Measurements from ENCODE around the gene PDZRN3.

- TF ChIP-seq, protein P1, sequence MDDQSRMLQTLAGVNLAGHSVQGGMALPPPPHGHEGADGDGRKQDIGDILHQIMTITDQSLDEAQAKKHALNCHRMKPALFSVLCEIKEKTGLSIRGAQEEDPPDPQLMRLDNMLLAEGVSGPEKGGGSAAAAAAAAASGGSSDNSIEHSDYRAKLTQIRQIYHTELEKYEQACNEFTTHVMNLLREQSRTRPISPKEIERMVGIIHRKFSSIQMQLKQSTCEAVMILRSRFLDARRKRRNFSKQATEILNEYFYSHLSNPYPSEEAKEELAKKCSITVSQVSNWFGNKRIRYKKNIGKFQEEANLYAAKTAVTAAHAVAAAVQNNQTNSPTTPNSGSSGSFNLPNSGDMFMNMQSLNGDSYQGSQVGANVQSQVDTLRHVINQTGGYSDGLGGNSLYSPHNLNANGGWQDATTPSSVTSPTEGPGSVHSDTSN (IDR thresholded peaks at IDR 0.05) = no peak
- TF ChIP-seq, protein P2, sequence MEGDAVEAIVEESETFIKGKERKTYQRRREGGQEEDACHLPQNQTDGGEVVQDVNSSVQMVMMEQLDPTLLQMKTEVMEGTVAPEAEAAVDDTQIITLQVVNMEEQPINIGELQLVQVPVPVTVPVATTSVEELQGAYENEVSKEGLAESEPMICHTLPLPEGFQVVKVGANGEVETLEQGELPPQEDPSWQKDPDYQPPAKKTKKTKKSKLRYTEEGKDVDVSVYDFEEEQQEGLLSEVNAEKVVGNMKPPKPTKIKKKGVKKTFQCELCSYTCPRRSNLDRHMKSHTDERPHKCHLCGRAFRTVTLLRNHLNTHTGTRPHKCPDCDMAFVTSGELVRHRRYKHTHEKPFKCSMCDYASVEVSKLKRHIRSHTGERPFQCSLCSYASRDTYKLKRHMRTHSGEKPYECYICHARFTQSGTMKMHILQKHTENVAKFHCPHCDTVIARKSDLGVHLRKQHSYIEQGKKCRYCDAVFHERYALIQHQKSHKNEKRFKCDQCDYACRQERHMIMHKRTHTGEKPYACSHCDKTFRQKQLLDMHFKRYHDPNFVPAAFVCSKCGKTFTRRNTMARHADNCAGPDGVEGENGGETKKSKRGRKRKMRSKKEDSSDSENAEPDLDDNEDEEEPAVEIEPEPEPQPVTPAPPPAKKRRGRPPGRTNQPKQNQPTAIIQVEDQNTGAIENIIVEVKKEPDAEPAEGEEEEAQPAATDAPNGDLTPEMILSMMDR (IDR thresholded peaks at IDR 0.05) = no peak
- TF ChIP-seq, protein P3, sequence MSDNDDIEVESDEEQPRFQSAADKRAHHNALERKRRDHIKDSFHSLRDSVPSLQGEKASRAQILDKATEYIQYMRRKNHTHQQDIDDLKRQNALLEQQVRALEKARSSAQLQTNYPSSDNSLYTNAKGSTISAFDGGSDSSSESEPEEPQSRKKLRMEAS (IDR thresholded peaks at IDR 0.05; ENCODE audit: low read depth) = no peak
These were observed 27.3 kb downstream of the PDZRN3 start for GRCh38 chr3:73597476-73597875.

Measured in SK-N-SH (cell line).